T follicular helper cell (primary cell): Measurements from ENCODE around the gene HPCAL1.

ENCODE experiments used
- DNase-seq: peaks from one replicate; pipeline ENCODE4 v3.0.0-alpha.2; 2020; ENCODE audit warnings: low read depth

Gene HPCAL1

DNA sequence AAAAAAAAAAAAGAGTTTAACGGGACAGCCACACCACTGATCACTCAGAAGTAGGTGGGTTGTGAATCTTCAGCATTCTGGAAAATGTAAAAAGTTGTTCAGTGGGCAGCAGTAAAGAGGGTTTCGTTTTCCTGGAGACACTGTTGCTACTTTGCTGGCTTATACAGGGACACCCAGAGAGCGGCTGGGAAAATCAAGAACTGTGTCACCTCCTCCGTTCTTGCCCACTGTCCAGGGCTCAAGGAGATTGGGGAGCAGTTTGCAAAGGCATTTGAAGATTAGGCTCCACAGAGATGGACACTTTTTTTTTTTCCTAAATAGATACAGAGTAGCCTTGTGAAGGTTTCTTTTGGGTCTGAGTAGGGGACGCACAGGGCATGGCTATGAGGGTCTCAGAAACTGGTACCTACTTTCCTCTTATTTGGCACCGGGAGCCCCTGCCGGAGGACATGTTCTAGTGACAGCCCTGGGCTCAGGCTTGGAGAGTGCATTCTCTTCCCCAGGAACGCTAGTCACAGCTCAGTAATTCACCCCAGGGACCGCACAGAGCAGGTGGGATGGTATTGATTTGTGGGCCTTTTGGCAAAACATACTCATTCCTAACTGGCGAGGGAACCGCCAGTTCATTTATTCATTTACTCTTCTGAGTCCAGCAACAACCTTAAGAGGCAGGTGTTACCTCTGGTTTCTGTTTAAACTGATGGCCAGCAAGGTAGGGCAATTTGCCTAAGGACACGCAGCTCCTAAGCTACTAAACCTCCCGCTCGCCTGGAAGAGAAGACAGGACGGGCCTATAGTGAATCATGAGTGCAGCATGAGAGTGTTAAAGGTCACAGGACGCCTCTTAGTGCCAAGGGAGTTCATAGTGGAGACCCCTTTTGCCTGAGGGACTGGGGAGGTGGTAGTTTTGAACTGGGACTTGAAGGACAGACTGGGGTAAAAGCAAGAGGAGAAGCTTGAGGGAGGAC lies 53.1 kb downstream of the HPCAL1 start:
- no peak for DNase-seq

DNA sequence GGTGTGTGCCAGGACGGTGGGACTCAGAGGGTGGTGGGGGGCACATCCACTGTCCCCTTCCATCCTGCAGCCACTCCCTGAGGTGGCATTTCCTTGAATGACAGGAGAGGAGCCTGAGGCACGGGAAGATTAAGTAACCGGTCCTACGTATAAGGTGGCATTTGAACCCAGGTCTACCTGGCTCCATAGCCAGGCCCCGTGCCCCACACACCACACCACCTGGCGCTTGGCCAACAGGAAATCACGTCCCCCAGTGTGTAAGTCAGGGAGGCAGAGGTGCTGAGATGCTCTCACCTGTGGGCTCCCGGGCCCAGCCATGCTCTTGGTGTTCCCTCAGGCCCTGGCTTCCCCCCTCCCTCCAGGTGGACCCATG lies 53.7 kb downstream of the HPCAL1 start:
- DNase-seq = no peak

DNA sequence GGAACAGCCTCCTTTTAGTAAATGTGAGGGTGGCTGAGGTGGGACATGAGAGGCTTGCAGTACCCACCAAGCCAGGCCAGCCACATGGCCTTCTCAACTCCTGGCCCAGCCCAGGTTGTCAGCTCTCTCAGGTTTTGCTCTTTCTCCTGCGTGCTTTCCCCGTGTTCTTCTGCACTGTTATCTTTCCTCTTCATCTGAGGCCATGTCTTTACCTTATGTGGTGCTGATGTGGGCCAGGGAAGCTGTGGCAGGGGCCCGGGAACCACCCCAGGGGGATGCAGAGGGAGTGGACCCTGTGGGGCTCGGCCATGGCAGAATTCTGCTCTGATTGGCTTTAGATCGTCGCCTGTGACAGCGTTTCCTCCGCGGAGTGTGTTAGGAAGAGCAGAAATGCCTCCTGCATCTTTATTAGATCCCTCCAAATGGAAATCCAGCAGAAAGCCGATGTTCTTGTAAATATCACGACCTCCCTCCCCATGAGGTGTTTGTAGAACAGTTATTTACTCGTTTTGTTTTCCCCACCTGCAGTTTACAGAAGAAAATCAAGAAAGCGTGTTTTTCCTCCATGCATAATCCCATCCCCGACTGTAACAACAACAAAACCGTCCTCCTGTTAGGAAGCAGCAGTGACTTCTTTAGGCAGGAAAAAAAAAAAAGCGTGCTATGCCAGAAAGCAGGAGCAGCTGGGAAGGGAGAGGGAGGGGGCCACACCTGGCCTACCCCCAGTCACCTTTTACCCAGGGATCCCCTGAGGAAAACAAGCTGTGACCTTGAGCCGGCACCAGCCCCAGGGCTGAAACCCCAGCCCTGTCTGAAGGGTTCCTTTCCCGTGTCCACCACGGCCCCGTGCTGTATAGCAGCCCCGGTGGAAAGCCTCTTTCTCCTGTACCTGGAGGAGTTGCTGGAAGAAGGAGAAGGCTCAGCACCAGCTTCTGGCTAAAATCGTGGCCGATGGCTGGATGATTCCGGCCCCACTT lies 54.8 kb downstream of the HPCAL1 start:
- DNase-seq = no peak

- no peak for DNase-seq
Measured at GRCh38 chr2:10359246-10359645, 56.5 kb downstream of the HPCAL1 start.

DNA sequence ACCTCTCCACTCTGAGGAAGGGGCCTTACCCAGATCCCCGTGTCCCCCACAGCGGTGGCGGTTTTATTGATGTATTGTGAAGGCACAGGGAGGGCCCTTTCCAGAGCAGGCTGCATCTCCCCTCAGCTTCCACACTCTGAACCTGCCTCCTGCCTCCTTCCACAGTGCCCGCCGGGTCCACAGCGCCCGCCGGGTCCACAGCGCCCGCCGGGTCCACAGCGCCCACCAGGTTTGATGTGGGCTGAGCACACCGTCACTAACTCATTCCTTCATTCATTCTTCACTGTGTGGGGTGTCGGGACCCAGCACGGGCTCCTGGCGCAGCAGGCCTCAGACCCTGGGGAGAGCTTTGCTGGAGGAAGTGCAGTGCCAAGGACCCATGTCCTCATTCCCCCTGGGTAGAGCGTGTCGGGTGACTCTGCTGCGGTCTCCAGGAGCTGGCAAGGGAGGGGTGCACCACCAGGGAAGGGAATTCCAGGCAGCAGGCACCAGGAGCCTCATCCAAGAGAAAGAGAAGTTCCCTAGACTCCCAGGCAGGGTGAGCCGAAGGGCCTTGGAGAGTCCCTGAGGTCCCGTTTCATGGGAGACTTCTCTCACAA lies 57.1 kb downstream of the HPCAL1 start:
- no peak for DNase-seq

DNA sequence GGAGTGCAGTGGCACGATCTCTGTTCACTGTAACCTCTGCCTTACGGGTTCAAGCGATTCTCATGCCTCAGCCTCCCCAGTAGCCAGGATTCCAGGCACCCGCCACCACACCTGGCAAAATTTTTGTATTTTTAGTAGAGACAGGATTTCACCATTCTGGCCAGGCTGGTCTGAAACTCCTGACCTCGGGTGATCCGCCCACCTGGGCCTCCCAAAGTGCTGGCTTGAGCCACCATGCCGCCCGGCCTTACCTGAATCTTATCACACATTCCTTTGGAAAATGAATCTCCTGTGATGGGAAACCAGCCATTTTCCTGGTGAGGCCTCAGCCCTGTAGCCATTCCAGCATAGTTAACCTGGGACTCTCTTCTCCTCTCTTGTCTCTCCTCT lies 57.8 kb downstream of the HPCAL1 start:
- DNase-seq = no peak

DNA sequence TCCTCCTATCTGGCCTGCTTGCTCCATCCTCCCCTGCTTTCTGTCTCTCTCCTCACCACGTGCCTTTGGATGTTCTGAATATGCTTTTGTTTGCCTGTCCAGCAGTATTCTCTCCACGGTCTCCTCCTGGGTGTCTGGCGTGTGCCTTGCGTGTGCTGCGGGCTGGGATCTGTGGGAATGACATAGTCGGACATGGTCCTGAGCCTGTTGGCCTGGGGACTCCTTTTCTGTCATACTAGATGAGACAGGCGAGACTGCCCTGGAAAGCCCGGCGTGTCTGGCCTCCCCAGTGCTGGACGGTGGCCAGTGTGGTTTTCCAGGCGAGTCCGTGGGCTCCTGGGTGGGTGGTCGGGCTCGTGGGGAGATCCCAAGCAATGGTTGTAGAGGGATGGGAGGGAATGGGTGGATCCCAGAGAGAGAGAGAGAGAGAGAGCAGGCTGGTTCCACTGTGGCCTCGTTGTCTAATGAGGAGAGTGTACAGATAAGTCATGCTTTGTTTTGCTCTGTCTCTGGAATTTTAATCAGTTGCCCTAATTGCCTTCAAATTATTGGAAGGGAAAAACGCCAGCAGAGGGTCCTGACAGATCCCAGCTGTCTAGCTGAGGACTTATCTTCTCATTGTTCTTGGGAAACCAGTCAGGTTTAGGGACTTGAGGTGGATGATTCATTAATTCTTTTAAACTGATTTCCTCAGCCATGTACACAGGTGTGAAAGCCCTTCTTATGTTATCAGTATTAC lies 58.3 kb downstream of the HPCAL1 start:
- DNase-seq = no peak

GRCh38 chr2:10362096-10362897 lies 59.6 kb downstream of the HPCAL1 start:
- no peak for DNase-seq

DNA sequence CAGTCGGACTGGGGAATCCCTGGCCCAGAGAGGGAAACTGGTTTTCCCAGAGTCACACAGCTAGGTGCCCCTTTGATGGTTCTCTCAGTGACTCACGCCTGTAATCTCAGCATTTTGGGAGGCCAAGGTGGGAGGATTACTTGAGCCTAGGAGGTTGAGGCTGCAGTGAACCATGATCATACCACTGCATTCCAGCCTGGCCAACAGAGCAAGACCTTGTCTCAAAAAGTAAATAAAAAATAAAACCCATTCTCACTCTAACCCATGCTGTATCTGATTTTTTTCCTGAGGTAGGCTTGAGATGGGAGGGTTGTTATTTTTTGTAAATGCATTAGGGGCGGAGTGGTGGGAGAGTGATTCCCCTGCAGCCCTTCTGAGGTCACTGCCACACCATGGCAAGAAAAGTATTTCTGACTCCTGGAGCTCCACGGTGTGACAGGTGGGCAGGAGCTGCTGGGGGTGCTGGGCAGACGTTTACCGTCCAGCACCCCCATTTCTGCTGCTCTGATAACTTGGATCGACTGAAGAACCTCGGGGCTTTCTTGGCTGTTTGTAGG lies 60.3 kb downstream of the HPCAL1 start:
- DNase-seq = no peak

- no peak for DNase-seq
Measured at GRCh38 chr2:10363861-10364610, 61.3 kb downstream of the HPCAL1 start.

DNA sequence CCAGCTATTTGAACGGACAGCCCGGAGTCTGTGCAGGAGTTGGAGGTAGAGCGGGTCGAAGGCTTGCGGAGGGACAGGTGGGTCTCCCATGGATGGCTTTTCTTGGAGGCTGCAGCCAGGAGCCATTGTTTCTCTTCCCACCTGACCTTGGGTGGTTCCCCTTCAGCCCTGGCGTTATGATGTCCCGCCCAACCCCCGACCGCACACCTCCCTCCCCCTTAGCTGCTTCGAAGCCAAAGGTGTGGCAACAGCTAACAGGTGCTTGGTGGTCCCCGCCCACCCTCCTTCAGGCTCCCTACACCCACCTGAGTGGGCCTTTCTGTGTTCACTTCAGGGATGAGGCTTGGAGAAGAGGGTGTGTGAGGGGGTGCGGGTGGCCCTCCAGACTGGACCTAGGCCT lies 62.7 kb downstream of the HPCAL1 start:
- no peak for DNase-seq

DNA sequence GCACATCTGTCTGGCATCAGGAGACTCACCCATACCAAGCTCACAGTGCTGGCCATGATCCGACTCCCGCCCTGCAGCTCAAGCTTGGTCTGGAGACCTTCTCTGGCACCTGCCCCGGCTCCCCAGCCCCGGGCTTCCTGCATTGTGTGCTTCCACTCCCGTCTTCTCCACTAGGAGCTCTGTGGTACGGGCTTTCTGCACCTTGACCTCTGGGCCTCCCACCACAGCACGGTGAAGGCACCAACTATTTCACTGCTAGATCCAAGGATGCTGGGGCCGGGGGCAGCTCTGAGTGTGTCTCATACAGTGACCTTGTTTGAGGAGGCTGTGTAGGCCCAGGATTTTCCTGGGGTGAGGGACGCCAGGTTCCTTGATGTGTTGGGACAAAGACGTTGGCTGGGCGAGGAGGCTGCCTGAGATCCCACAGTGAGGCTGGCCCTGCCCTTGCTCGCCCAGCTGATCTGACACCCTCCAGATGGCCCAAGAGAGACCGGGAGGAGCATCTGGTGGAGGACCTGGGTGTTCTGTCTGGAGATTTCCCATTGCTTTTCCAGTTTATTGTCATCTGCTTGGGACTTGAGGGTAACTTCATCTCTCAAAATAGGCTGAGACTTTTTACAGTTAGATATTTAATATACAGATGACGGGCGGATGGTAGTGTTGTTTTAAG lies 64.0 kb downstream of the HPCAL1 start:
- DNase-seq = no peak

GRCh38 chr2:10367472-10368439 lies 65.1 kb downstream of the HPCAL1 start:
- no peak for DNase-seq

DNA sequence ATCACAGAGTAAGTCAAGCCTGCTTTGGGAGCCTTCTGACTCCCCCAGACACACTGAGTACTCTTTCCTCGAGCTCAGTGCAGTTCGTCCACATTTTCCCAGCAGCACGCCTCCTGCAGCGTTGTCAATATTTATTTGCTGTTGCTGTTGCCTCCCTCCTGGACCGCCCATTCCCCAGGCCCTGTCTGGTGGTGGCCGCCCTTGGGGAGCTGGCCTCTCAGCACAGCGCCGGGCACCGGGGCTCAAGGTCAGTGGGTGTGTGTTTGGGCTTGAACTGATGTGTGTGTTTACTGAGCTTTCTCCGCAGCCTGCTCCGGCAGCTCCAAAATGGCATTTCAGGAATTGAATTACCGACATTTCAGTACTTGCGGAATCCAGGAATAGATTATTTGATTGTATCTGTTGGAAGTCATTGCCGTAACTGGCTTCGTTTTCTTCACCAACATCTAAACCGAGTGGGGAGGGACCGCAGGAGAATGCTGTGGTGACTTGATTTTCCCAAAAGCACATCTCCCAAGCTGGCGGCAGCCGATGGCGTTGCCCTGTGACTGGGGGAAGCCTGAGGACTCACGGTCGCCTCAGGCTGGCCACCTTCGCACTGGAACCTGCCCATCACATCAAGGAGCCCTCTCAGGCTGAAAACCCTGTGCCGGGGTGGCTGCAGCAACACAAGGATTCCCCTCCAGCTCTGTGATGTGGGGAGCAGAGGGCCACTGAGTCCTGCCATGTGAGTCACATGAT lies 66.0 kb downstream of the HPCAL1 start:
- no peak for DNase-seq

GRCh38 chr2:10369269-10370255 lies 66.9 kb downstream of the HPCAL1 start:
- DNase-seq = no peak

GRCh38 chr2:10370390-10370789 lies 67.7 kb downstream of the HPCAL1 start:
- DNase-seq = no peak
